Naive B cell (primary cell): ENCODE data around the gene ZDHHC24. TPM values are rescaled to one million over a fixed set of nuclear protein-coding genes. Genes with fewer than 3 reads are reported as not detected.

Source experiments
- ATAC-seq, 2 donors: fragments of 150-1000 bp; cut with Tn5 transposase; 2 replicates each; pipeline ENCODE4 v1.10.0; 2021; ENCODE audit warnings: low read depth in 2 of 2, mild to moderate bottlenecking in 2 of 2, moderate library complexity in 2 of 2
- DNase-seq: peaks from one replicate; pipeline ENCODE4 v3.0.0; 2022
- H3K27ac Mint-ChIP-seq, 6 donors: one replicate each; pipeline ENCODE4 v1.8.0; 2020 to 2022; ENCODE audit warnings: mild to moderate bottlenecking in 6 of 6, mixed read lengths in 6 of 6, moderate library complexity in 5 of 6, inconsistent platforms in 2 of 6
- H3K27me3 Mint-ChIP-seq, 3 donors: one replicate each; pipeline ENCODE4 v1.8.0; 2021 to 2022; ENCODE audit warnings: mixed read lengths in 3 of 3, mild to moderate bottlenecking in 1 of 3
- H3K36me3 Mint-ChIP-seq, 2 donors: one replicate each; pipeline ENCODE4 v1.8.0; 2020 to 2022; ENCODE audit warnings: mixed read lengths in 2 of 2, inconsistent platforms in 1 of 2, mild to moderate bottlenecking in 1 of 2
- H3K4me1 Mint-ChIP-seq, 3 donors: one replicate each; pipeline ENCODE4 v1.8.0; 2020 to 2022; ENCODE audit warnings: mixed read lengths in 3 of 3, inconsistent platforms in 1 of 3, mild to moderate bottlenecking in 1 of 3, moderate library complexity in 1 of 3
- H3K4me3 Mint-ChIP-seq, 8 donors: one replicate each; pipeline ENCODE4 v1.8.0; 2020 to 2022; ENCODE audit warnings: mild to moderate bottlenecking in 8 of 8, mixed read lengths in 8 of 8, moderate library complexity in 8 of 8, inconsistent platforms in 2 of 8
- H3K9me3 Mint-ChIP-seq, 7 donors: one replicate each; pipeline ENCODE4 v1.8.0; 2020 to 2022; ENCODE audit warnings: mixed read lengths in 7 of 7, mild to moderate bottlenecking in 5 of 7, inconsistent platforms in 2 of 7, moderate library complexity in 1 of 7
- polyA plus RNA-seq, 6 donors: library from polyadenylated mRNA; unstranded; fragments of 300-500 nt; fragmentation: Illumina TruSeq; gene quantifications; one replicate each; pipeline ENCODE4 v1.2.3, GENCODE V29; 2021; ENCODE audit warnings: low read depth in 6 of 6

Gene ZDHHC24
- polyA plus RNA-seq, 6 donors from 2014 or later, result 12.3 to 19.3 (median 17.0) TPM

DNA sequence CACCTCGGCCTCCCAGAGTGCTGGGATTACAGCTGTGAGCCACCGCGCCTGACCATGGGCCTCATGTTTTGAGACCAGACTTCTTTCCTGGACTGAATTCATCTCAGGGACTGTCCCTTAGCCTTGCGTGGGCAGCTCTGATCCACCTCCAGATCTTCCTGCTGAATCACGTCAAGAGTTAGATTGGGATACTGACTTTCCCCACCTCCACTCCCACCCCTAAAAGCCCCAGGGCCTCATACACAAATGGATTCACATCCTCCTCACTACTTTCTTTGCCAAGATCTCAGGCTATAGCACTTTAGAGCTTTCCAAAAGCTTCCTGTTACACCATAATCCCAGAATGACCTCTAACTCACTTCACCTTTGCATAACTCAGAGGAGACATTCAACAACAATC lies 35.0 kb upstream of the ZDHHC24 start:
- Mint-ChIP-seq H3K4me3 (no peak overlapping the region), H3K4me1 (peaks cover 9 to 14% (median 10%) of the 10 kb centered on the region in 3 donors), H3K9me3 (peaks cover 2 to 11% (median 7%) of the 10 kb centered on the region in 7 donors), H3K27me3 (peaks cover 4 to 9% (median 8%) of the 10 kb centered on the region in 3 donors), H3K36me3 (peaks cover 0 to 8% of the 10 kb centered on the region in 2 donors), H3K27ac (no peak overlapping the region)
- ATAC-seq (no peak), DNase-seq (no peak)

GRCh38 chr11:66579017-66579606 lies 33.3 kb upstream of the ZDHHC24 start:
- H3K9me3 Mint-ChIP-seq, result peaks cover 2 to 11% (median 7%) of the 10 kb centered on the region in 7 donors
- peak overlapping the region in 2 of 8 donors; percentile 4 to 25 for H3K4me3 Mint-ChIP-seq
- peaks cover 9 to 14% (median 10%) of the 10 kb centered on the region in 3 donors for H3K4me1 Mint-ChIP-seq
- H3K36me3 Mint-ChIP-seq, result peaks cover 0 to 8% of the 10 kb centered on the region in 2 donors
- DNase-seq (peak; percentile 68), ATAC-seq (peak; percentile 77 to 93)
- H3K27ac Mint-ChIP-seq, result peak overlapping the region in 2 of 6 donors; percentile 19 to 86
- peaks cover 4 to 25% (median 25%) of the 10 kb centered on the region in 3 donors for H3K27me3 Mint-ChIP-seq

GRCh38 chr11:66570850-66571180 lies 25.0 kb upstream of the ZDHHC24 start:
- peak overlapping the region in 1 of 8 donors; percentile 56 for H3K4me3 Mint-ChIP-seq
- no peak overlapping the region for H3K27ac Mint-ChIP-seq
- ATAC-seq, result no peak
- no peaks in the 10 kb centered on the region for H3K9me3 Mint-ChIP-seq
- H3K36me3 Mint-ChIP-seq, result peaks cover 0 to 5% of the 10 kb centered on the region in 2 donors
- peaks cover 3 to 10% (median 6%) of the 10 kb centered on the region in 3 donors for H3K4me1 Mint-ChIP-seq
- H3K27me3 Mint-ChIP-seq, result peaks cover 0 to 67% (median 35%) of the 10 kb centered on the region in 3 donors
- DNase-seq, result no peak

- H3K27ac Mint-ChIP-seq, result peak overlapping the region in 1 of 6 donors; percentile 47
- peak overlapping the region in 2 of 8 donors; percentile 8 to 19 for H3K4me3 Mint-ChIP-seq
- peaks cover 0 to 5% of the 10 kb centered on the region in 2 donors for H3K36me3 Mint-ChIP-seq
- H3K9me3 Mint-ChIP-seq, result no peaks in the 10 kb centered on the region
- H3K27me3 Mint-ChIP-seq, result peaks cover 0 to 62% (median 30%) of the 10 kb centered on the region in 3 donors
- no peak for ATAC-seq
- no peak for DNase-seq
- peaks cover 3 to 10% (median 6%) of the 10 kb centered on the region in 3 donors for H3K4me1 Mint-ChIP-seq
Measured at GRCh38 chr11:66570079-66570849, 24.4 kb upstream of the ZDHHC24 start.

- H3K27me3 Mint-ChIP-seq, result peaks cover 0 to 50% (median 18%) of the 10 kb centered on the region in 3 donors
- H3K27ac Mint-ChIP-seq, result no peak overlapping the region
- H3K36me3 Mint-ChIP-seq, result peaks cover 0 to 5% of the 10 kb centered on the region in 2 donors
- DNase-seq (no peak), ATAC-seq (no peak)
- peaks cover 3 to 10% (median 6%) of the 10 kb centered on the region in 3 donors for H3K4me1 Mint-ChIP-seq
- peak overlapping the region in 5 of 8 donors; percentile 27 to 88 (median 78) for H3K4me3 Mint-ChIP-seq
- no peaks in the 10 kb centered on the region for H3K9me3 Mint-ChIP-seq
Measured at GRCh38 chr11:66569076-66569475, 23.2 kb upstream of the ZDHHC24 start.

DNA sequence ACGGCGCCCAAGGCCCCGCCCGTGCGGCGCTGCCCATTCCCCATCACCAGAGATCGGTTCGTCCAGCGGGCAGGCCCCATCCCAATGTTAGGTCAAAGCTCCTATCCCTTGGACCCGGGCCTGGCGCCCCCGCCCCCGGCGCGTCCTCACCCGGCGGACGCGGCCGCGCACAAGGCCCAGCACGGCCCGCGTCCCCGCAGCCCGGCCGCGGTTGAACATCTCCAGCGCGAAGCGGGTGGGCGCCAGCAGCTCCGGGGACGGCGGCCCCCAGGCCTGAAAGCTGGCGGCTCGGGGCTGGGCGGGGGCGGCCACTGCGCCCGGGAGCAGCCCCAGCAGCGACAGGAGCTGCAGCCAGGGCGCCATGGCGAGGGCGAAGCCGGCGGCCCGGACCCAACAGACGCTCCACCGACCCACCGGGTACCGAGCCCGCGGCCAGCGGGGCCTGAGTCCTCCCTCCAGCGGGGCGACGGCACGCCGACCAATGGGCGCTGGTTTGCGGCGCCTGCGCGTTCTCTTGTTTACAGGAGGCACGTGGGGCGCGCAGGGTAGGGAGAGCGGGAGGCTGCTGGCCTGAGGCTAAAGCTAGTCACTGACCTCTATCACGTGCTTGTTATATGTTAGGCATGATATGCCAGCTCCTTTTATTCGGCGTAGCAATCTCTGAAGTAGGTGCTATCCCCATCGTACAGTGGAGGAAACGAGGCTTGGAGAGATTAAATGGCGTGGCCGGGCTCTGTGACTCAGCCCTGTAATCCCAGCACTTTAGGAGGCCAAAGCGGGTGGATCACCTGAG lies 22.5 kb upstream of the ZDHHC24 start, which contains the start of gene CTSF:
Gene CTSF, minus strand, starts transcription at position 483 of the 793 bp plus-strand sequence. Its CDS starts 120 bp downstream, at position 363.
- peak within 1 kb of the TSS in 1 of 6 donors; percentile 56 for H3K27ac Mint-ChIP-seq
- H3K4me1 Mint-ChIP-seq, result peaks cover 3 to 10% (median 6%) of the 10 kb centered on the region in 3 donors
- no peaks in the 10 kb centered on the region for H3K9me3 Mint-ChIP-seq
- ATAC-seq, result peak; percentile 88 to 91
- H3K36me3 Mint-ChIP-seq, result peaks cover 0 to 5% of the 10 kb centered on the region in 2 donors
- peak within 1 kb of the TSS; percentile 70 to 88 (median 80) for H3K4me3 Mint-ChIP-seq
- H3K27me3 Mint-ChIP-seq, result peaks cover 0 to 43% (median 12%) of the 10 kb centered on the region in 3 donors
- DNase-seq, result peak; percentile 56

DNA sequence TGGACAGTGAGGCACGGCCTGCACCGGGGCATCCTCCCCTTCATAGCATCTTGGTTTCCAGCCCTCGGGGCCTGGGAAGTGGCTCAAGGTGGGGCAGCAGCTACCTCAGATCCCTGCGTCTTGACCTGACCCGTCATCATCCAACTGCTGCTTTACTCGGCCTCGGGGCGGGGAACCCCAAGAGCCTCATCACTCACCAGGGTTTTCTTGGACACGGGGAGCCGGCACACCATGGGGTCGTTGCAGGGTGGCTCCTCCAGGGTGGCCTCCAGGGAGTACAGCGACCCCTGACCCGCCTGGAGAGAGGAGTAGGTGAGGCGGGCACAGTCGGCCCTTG lies 21.9 kb upstream of the ZDHHC24 start:
- DNase-seq (no peak), ATAC-seq (no peak)
- Mint-ChIP-seq H3K27me3 (peaks cover 0 to 43% (median 12%) of the 10 kb centered on the region in 3 donors), H3K27ac (no peak overlapping the region), H3K4me3 (peak overlapping the region; percentile 62 to 83 (median 73)), H3K4me1 (peaks cover 3 to 10% (median 6%) of the 10 kb centered on the region in 3 donors), H3K36me3 (peaks cover 0 to 5% of the 10 kb centered on the region in 2 donors), H3K9me3 (no peaks in the 10 kb centered on the region)

DNA sequence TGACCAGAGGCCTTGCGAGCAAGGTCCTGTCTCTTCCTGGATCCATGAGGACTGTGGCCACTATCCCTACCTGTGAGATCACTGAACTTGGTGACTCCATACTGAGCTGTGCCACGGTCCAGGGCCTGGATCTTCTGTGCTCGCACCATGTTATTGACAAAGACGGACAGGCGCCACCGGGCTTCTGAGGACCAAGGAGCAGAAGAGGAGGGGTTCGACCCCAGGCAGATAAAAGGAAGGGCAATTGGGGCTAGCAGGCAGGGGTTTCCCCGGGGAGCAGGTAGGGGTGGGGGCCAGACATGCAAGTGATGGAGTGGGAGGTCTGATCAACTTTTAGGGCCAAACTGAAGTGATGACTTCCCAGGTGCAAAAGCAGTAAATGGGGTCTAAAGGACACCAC lies 20.4 kb upstream of the ZDHHC24 start:
- peaks cover 0 to 5% of the 10 kb centered on the region in 2 donors for H3K36me3 Mint-ChIP-seq
- peak overlapping the region in 6 of 8 donors; percentile 18 to 82 (median 46) for H3K4me3 Mint-ChIP-seq
- H3K4me1 Mint-ChIP-seq, result peaks cover 3 to 10% (median 6%) of the 10 kb centered on the region in 3 donors
- no peak overlapping the region for H3K27ac Mint-ChIP-seq
- DNase-seq, result no peak
- H3K9me3 Mint-ChIP-seq, result no peaks in the 10 kb centered on the region
- H3K27me3 Mint-ChIP-seq, result peaks cover 0 to 44% (median 12%) of the 10 kb centered on the region in 3 donors
- ATAC-seq, result no peak

GRCh38 chr11:66564984-66565383 lies 19.1 kb upstream of the ZDHHC24 start:
- Mint-ChIP-seq H3K4me3 (peak overlapping the region in 1 of 8 donors; percentile 5), H3K36me3 (peaks cover 0 to 5% of the 10 kb centered on the region in 2 donors), H3K27me3 (peaks cover 0 to 44% (median 6%) of the 10 kb centered on the region in 3 donors), H3K4me1 (peaks cover 3 to 10% (median 6%) of the 10 kb centered on the region in 3 donors), H3K9me3 (no peaks in the 10 kb centered on the region), H3K27ac (no peak overlapping the region)
- DNase-seq (no peak), ATAC-seq (no peak)

- H3K4me1 Mint-ChIP-seq, result peaks cover 3 to 10% (median 6%) of the 10 kb centered on the region in 3 donors
- DNase-seq, result no peak
- H3K27me3 Mint-ChIP-seq, result peaks cover 0 to 44% (median 5%) of the 10 kb centered on the region in 3 donors
- H3K36me3 Mint-ChIP-seq, result peaks cover 0 to 5% of the 10 kb centered on the region in 2 donors
- H3K4me3 Mint-ChIP-seq, result no peak overlapping the region
- no peak overlapping the region for H3K27ac Mint-ChIP-seq
- ATAC-seq, result no peak
- H3K9me3 Mint-ChIP-seq, result no peaks in the 10 kb centered on the region
Measured at GRCh38 chr11:66564538-66564937, 18.7 kb upstream of the ZDHHC24 start.

GRCh38 chr11:66563832-66564231 lies 18.0 kb upstream of the ZDHHC24 start:
- Mint-ChIP-seq H3K9me3 (no peaks in the 10 kb centered on the region), H3K4me3 (peak overlapping the region in 1 of 8 donors; percentile 25), H3K4me1 (peaks cover 5 to 13% (median 6%) of the 10 kb centered on the region in 3 donors), H3K27me3 (peaks cover 1 to 43% (median 9%) of the 10 kb centered on the region in 3 donors), H3K27ac (no peak overlapping the region), H3K36me3 (peaks cover 0 to 5% of the 10 kb centered on the region in 2 donors)
- no peak for ATAC-seq
- DNase-seq, result no peak

- peaks cover 0 to 11% (median 3%) of the 10 kb centered on the region in 3 donors for H3K4me1 Mint-ChIP-seq
- H3K27me3 Mint-ChIP-seq, result peaks cover 6 to 46% (median 15%) of the 10 kb centered on the region in 3 donors
- no peaks in the 10 kb centered on the region for H3K9me3 Mint-ChIP-seq
- no peak overlapping the region for H3K27ac Mint-ChIP-seq
- H3K4me3 Mint-ChIP-seq, result no peak overlapping the region
- DNase-seq, result no peak
- ATAC-seq, result no peak
- H3K36me3 Mint-ChIP-seq, result peaks cover 0 to 5% of the 10 kb centered on the region in 2 donors
Measured at GRCh38 chr11:66562907-66563583, 17.2 kb upstream of the ZDHHC24 start.
